Heart right ventricle (tissue), 16 donors: ENCODE data around the gene SLC6A12. TPM values are rescaled to one million over a fixed set of nuclear protein-coding genes. Genes with fewer than 3 reads are reported as not detected.

Source experiments
- ATAC-seq, 8 donors: fragments of 200-7000 bp; cut with Tn5 transposase; one replicate each; pipeline ENCODE4 v1.9.1; 2020; ENCODE audit warnings: mild to moderate bottlenecking in 8 of 8, moderate library complexity in 8 of 8, moderate number of reproducible peaks in 1 of 8
- DNase-seq, 2 donors: peaks; one replicate each; pipeline ENCODE4 v3.0.0-alpha.2; 2020
- H3K27ac ChIP-seq, 10 donors: fragments of 200-600 bp; sonication (generic) in 2 of 10; one replicate each; pipeline versions ENCODE4 v1.5.0 to v1.8.0; 2020 to 2022; ENCODE audit warnings: mild to moderate bottlenecking in 3 of 10
- H3K27me3 ChIP-seq, 7 donors: fragments of 200-600 bp; one replicate each; pipeline ENCODE4 v1.8.0; 2021 to 2022; ENCODE audit warnings: mild to moderate bottlenecking in 2 of 7
- H3K36me3 ChIP-seq, 9 donors: fragments of 200-600 bp; sonication (generic) in 1 of 9; one replicate each; pipeline versions ENCODE4 v1.5.0 to v1.8.0; 2020 to 2022; ENCODE audit warnings: mild to moderate bottlenecking in 2 of 9
- H3K4me1 ChIP-seq, 9 donors: fragments of 200-600 bp; sonication (generic) in 1 of 9; one replicate each; pipeline versions ENCODE4 v1.5.0 to v1.8.0; 2020 to 2022; ENCODE audit warnings: mild to moderate bottlenecking in 4 of 9
- H3K4me3 ChIP-seq, 10 donors: fragments of 200-600 bp; sonication (generic) in 2 of 10; one replicate each; pipeline versions ENCODE4 v1.5.0 to v1.8.0; 2020 to 2022; ENCODE audit warnings: mild to moderate bottlenecking in 7 of 10, moderate library complexity in 2 of 10
- H3K9me3 ChIP-seq, 11 donors: fragments of 200-600 bp in 10 of 11; sonication (generic) in 2 of 11; one replicate each; pipeline versions ENCODE4 v1.5.0 to v1.8.0; 2013 to 2022; ENCODE audit warnings: mild to moderate bottlenecking in 2 of 11, control low read depth in 1 of 11, moderate library complexity in 1 of 11
- CTCF ChIP-seq, 9 donors: fragments of 200-600 bp; sonication (generic) in 2 of 9; IDR thresholded peaks; one replicate each; pipeline versions ENCODE4 v1.5.0 to v1.8.0; 2021 to 2022; ENCODE audit warnings: antibody characterized with exemption in 9 of 9, mild to moderate bottlenecking in 5 of 9, moderate library complexity in 1 of 9
- WGBS, 2 donors: extraction: QIAGEN DNeasy Blood & Tissue Kit; methylation state at CpG; one replicate each; pipeline ENCODE4 v1.1.7; 2013; ENCODE audit warnings: inconsistent platforms in 1 of 2; 5-methylcytosine and 5-hydroxymethylcytosine counted together
- intact Hi-C, 10 donors: fragments of 100-400 bp; cut with DNase I; formaldehyde crosslinking; loops; one replicate each; pipeline versions ENCODE4 v1.11.1 to v1.14.2; 2022
- polyA plus RNA-seq, 2 donors: library from polyadenylated mRNA; stranded (reverse); fragments of 200-250 nt; gene quantifications; one replicate each; pipeline ENCODE4 v1.2.3, GENCODE V29; 2013
- total RNA-seq, 10 donors: library from RNA; stranded (reverse); fragmentation: NEBNext Ultra II Directional in 3 of 10; extraction: Animal tissue kit (Norgen Biotek cat#: 25700) in 3 of 10; gene quantifications; one replicate each; pipeline versions ENCODE4 v1.2.1 to v1.2.4, GENCODE V29; 2021 to 2023
- donor health status: Arrhythmogenic right ventricular cardiomyopathy.
- donor health status: ischemic (EF 13 %, LVEDD 7.1; RV severe dilation, severe dysfunction).
- donor health status: healthy with polysubstance abuse.
- donor health status: DM: no; HTN: yes; CAD: no.
- donor health status: DM: no; HTN: no; CAD: no.
- donor health status: ischemic (EF 25% LVEDD 6.9; RV normal size, moderate dysfunction).
- donor health status: ischemic (EF 25% LVEDD 5.7; RV mildly dilated, moderate dysfunction).
- donor health status: healthy.
- donor health status: DM: yes; HTN: yes; CAD: no.
- donor health status: Ischemic cardiomyopathy.
- donor health status: ischemic (EF 35%, LVEDD 5.7; RV mildly dilated, moderate dysfunction).
- donor health status: nonischemic (EF 11% LVEDD 7.7; RV severe dilation, severe dysfunction).
- donor health status: DM: yes; HTN: yes; CAD: no.
- donor health status: PGD.
- donor health status: ischemic (EF 29% LVEDD 5.4; RV normal size, mild dysfunction).
- donor health status: nonischemic (EF 23%, LVEDD 6.1; RV moderate dilation, normal function).

SLC6A12 gene
- total and polyA plus RNA-seq, 12 donors: 0.14 to 1.4 (median 0.74) TPM

- peaks cover 0 to 18% (median 12%) of the 10 kb centered on the region in 7 donors for H3K27me3 ChIP-seq
- ATAC-seq: peak in 3 of 8 donors; percentile 7 to 19 (median 19)
These were observed 427 bp downstream of the SLC6A12 start for GRCh38 chr12:213527-213932.

GRCh38 chr12:212715-213526 is 1.0 kb downstream of the SLC6A12 start:
- WGBS, 2 donors: 59 to 65% methylated on average over 22 of the region's 22 CpGs
- TF ChIP-seq CTCF (IDR thresholded peaks at IDR 0.05): no peak
- Histone ChIP-seq H3K9me3 (no peaks in the 10 kb centered on the region), H3K27ac (peak overlapping the region in 1 of 10 donors; percentile 78), H3K4me1 (peaks cover 0 to 26% (median 0%) of the 10 kb centered on the region in 9 donors), H3K36me3 (no peaks in the 10 kb centered on the region), H3K4me3 (peak overlapping the region in 2 of 10 donors; percentile 8 to 38), H3K27me3 (peaks cover 0 to 18% (median 12%) of the 10 kb centered on the region in 7 donors)
- ATAC-seq (peak in 3 of 8 donors; percentile 9 to 44 (median 19)), DNase-seq (peak in 1 of 2 donors; percentile 45)
- intact Hi-C loops: no loop called here

More at GRCh38 chr12:213527-213932, 427 bp downstream of the SLC6A12 start:
- Histone ChIP-seq H3K4me1 (peaks cover 0 to 26% (median 0%) of the 10 kb centered on the region in 9 donors), H3K9me3 (no peaks in the 10 kb centered on the region), H3K36me3 (no peaks in the 10 kb centered on the region), H3K27ac (no peak overlapping the region), H3K4me3 (peak overlapping the region in 1 of 10 donors; percentile 38)
- 59 to 71% methylated on average over 12 of the region's 12 CpGs for WGBS, 2 donors
- DNase-seq: no peak
- intact Hi-C loops: no loop called here
- no peak for TF ChIP-seq CTCF (IDR thresholded peaks at IDR 0.05)

GRCh38 chr12:212415-212714 is 1.6 kb downstream of the SLC6A12 start:
- Histone ChIP-seq H3K9me3 (no peaks in the 10 kb centered on the region), H3K27ac (peak overlapping the region in 1 of 10 donors; percentile 78), H3K4me3 (peak overlapping the region in 2 of 10 donors; percentile 8 to 38), H3K27me3 (peaks cover 0 to 18% (median 12%) of the 10 kb centered on the region in 7 donors), H3K36me3 (no peaks in the 10 kb centered on the region), H3K4me1 (peaks cover 0 to 26% (median 0%) of the 10 kb centered on the region in 9 donors)
- intact Hi-C loops: no loop called here
- WGBS, 2 donors: 79 to 88% methylated on average over 8 of the region's 8 CpGs
- DNase-seq (no peak), ATAC-seq (peak in 1 of 8 donors; percentile 23)
- no peak for TF ChIP-seq CTCF (IDR thresholded peaks at IDR 0.05)

GRCh38 chr12:211639-212414 is 2.1 kb downstream of the SLC6A12 start:
- intact Hi-C loops: no loop called here
- DNase-seq: no peak
- 87 to 91% methylated on average over 16 of the region's 16 CpGs for WGBS, 2 donors
- TF ChIP-seq CTCF (IDR thresholded peaks at IDR 0.05): no peak
- no peaks in the 10 kb centered on the region for H3K9me3 ChIP-seq
- peak overlapping the region in 1 of 10 donors; percentile 78 for H3K27ac ChIP-seq
- no peaks in the 10 kb centered on the region for H3K36me3 ChIP-seq
- ATAC-seq: peak in 1 of 8 donors; percentile 16
- peak overlapping the region in 1 of 10 donors; percentile 38 for H3K4me3 ChIP-seq
- peaks cover 0 to 26% (median 0%) of the 10 kb centered on the region in 9 donors for H3K4me1 ChIP-seq
- H3K27me3 ChIP-seq: peaks cover 0 to 22% (median 12%) of the 10 kb centered on the region in 7 donors
